CD4-positive, alpha-beta T cell treated with Interleukin-1 beta for 1 hour (primary cell): Measurements from ENCODE around the gene UNC80.

Experiments
- DNase-seq, 2 donors: peaks; one replicate each; pipeline ENCODE4 v3.0.0-alpha.2; 2020 to 2022

UNC80 gene

DNA sequence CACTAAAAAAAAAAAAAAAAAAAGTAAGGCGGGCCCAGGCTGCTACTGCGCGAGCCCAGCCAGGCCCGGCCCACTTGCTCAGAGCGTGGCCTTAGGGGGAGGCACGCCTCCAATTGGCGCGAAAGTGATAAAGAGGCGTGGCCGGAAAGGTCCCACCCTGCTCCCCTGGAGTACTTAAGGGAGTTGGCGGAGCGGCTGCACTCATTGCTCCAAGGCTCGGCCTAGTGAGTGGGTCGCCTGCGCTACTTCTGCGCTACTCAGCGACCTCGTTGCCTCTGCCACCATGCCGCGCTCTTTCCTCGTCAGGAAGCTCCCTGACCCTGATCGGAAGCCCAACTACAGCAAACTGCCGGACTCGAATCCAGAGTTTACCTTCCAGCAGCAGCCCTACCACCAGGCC, 36.9 kb downstream of the UNC80 start:
- no peak for DNase-seq

DNA sequence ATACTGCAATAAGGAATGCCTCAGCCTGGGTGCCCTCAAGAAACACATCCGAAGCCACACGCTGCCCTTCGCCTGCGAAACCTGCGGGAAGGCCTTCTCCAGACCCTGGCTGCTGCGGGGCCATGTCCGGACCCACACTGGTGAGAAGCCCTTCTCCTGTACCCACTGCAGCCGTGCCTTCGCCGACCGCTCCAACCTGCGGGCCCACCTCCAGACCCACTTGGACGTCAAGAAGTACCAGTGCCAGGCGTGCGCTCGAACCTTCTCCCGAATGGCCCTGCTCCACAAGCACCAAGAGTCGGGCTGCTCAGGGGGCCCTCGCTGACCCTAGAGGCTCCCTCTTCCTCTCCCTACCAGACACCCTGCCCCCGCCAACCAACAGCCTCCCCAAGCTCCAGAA, 37.6 kb downstream of the UNC80 start:
- DNase-seq = no peak

DNA sequence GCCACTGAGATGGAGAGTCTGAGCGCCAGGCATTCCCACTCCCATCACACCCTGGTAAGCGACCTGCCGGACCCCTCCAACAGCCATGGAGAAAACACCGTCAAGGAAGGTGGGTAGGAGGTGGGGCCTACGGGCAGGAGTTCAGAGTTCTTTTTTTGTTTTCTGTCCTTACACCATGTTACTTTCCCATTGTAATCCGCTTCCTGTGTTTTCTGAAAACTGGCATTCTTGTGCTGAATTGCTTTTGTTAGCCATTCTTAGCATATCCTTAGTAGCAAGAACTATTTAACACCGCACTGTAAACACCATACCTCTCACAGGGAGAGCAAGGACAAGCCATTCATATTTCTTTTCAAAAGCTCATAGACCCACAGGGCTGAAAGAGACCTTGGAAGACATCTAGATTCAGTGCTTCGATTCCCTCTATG, 46.2 kb downstream of the UNC80 start:
- no peak for DNase-seq

DNA sequence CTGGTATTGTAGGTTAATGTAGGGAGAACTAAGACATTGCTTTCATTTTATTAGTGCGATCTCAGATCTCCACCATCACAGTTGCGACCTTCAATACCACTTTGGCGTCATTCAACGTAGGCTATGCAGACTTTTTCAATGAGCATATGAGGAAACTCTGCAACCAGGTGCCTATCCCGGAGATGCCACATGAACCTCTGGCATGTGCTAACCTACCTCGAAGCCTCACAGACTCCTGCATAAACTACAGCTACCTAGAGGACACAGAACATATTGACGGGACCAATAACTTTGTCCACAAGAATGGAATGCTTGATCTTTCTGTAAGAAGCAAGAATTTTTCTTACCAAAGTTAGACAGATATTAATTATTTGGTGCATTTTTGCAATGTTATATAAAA, 47.3 kb downstream of the UNC80 start:
- DNase-seq = no peak

DNA sequence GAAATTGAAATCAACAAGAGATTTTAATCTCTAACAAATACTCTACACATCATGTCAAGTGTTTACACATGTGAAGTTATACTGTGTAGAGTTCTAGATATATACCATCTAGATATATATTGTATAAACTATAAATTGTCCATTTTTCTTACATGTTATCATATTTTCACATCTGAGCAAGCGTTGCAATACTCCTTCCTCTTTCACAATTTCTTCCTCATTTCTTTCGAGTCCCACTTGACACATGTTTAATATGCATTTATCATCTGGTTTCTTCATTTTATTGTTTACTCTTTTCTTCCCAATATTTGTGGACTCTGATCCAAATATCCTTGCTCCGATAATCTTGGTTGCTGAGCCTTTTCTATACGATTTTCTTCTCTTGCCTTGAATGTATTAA, 50.2 kb downstream of the UNC80 start:
- DNase-seq = no peak

DNA sequence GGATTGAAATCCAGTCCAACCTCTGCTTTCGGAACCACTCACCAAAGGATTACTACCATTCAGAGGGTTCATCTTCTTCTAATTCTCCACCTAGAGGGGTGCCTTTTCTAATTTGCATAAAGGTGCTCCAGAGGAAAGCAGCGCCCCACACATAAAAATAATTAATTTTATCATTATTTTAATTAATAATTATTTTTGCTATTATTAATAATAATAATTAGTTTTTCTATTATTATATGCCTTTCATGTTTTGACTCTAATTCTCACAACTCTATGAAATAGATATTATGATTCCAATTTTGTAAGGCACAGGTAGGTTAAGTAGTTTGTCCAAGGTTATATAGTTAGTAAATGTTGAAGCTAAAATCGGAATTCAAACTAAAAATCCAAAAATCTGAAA, 51.9 kb downstream of the UNC80 start:
- no peak for DNase-seq

DNA sequence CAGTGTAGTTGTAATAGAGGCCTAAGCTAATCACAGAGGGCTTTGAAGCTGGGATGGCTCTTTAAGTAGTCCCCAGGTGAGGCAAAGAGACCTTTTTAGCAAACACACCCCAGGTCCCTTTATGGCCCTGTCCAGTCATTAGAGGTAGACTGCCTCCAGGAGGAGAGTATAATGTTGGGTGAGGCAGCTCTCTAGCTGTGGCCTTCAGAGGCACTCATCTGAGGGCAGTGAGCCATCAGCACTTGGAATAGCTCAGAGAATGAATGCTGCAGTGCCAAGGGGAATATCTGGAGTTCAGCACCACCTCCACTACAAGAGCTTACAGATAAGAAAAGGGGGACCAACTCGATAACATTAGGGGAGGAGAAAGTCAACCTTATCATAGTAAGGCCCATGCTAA, 52.8 kb downstream of the UNC80 start:
- DNase-seq = no peak

DNA sequence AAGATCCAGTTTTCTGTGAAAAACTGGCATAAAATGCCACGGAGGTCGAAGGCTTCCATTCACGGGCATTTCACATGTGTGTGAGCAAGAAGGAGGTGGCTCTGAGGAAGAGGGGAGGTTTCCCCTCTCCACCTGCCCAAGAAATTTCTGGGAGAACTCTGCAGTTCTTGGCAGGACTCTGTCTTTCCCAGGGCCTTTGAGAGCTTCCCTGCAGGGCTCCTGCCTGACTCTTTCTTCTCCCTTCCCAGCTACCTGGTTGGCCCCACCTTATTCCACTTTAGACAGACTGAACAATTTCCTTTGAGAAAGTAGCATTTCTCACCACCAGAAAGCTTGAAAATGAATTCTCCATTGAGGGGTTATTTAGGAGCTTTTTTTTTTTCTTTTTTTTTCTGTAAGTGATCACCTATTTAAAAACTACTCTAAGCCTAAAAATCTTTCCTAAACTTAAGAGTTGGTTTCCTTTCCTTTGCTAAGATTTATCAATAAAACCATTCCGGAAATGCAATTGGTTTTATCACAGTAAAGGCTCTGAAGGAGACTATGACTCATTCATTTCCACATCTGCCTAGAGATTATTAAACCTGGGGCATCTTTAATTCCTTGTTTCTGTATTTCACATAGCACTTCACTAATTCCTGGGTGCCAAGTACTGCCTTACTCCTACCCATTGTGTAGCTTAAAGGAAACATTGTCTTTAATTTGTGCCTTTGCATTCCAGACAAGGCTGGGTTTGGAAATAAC, 59.3 kb downstream of the UNC80 start:
- DNase-seq = no peak

DNA sequence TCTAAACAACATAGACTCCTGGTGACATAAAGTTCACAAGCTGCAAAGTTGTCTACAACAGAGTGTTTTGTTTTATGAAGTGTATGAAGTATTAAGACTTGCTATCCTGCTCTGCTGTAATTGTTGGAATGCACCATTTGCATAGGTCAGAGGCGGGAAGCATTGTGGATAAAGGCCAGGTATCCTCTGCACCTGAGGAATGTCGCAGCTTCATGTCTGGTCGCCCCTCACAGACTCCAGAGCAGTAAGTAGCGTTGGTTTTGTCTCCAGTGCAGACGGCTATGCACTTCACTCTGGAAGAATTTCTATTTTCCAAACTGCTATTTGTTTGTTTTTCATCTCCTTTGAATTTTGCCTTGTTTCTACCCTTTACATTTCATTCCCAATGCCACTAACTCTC, 63.1 kb downstream of the UNC80 start:
- DNase-seq = no peak

DNA sequence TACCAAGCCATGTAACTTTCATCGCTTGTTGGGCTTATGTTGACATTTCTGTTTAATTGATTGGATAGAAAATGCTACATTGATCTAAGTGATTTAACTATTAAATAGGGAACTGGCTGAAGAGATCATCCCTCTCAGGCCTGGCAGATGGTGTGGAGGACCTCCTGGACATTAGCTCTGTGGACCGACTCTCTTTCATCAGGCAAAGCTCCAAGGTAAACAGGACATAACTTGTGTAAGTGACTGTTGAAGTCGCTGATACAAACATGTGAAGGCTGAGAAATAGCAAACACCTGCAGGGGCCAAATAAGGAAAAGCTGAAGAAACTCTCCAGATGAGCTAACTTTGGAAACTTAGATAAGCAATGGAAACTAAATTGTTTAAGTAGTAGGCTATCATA, 68.8 kb downstream of the UNC80 start:
- DNase-seq = no peak

DNA sequence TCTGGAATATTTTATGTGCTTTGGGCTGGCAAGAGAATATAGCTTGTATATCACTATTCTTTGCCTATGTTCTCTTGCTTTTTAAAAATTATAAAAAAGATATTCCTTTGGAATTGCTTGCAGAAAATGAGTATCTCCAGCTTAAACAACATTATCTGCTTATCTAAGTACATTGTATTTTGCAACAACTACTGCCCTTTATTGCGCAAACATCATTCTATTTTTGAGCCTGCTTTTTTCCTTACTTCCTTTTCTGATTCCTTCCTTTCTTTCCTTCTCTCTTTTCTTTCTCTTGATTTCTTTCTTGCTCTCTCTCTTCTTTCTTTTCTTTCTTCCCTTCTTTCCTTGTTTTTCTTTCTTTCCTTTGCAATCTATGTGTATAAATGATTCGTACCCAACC, 74.0 kb downstream of the UNC80 start:
- DNase-seq = no peak

DNA sequence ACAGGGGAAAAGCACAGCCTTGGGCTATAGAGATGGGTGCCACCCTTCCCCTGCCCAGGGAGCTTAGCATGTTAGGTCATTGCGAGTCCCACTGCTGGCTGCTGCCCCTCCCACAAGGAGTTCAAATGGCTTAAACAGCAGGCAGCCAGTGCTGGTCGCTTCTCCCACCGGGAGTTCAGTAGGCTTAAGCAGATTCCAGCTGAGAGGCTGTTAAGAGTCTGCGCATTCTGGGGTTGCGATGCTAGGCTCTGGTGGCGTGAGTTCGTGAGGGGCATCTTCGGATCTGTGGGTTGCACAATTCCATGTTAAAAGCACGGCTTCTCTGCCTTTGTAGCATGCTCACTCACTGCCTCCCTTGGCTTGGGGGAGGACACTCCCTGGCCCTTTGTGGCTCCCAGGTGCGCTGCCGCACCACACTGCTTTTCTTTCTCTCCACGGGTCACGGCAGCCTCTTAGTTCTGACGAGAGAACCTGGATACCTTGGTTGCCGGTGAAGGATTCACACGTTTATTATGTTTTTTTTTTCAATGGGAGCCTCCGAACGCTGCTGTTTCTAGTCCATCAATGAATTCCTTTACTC, 93.2 kb downstream of the UNC80 start:
- no peak for DNase-seq

DNA sequence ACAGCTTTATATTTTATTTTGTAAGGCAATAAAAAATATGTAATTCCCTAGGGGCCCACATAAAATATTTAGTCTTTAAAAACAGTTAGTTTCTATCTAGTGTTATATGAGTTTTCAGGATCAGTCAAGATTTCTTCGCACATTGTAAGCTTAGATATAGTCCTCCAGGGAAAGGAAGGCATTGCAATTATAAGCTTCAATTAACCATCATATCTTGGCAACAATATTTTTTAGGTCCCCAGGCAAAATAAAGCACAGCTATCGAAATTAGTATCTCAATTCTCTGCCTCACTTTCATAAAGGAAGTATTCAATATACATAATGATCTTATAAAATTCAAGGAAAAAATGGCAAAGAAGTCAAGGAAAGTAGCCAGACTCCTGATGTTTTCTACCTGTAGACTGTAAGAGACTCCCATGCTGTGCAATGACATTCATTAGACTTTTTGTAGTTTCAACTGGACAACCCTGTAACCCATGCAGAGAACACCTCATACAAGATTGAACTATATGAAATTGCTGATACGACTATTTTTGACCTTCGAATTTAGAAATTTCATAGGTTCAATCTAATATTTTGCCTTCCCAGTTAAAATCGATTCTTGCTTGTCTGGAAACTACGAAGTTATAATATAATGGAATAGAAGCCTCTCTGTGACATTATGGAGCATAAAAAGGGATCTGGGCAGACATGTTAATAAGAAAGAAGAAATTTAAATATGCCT, 96.8 kb downstream of the UNC80 start:
- DNase-seq = no peak

DNA sequence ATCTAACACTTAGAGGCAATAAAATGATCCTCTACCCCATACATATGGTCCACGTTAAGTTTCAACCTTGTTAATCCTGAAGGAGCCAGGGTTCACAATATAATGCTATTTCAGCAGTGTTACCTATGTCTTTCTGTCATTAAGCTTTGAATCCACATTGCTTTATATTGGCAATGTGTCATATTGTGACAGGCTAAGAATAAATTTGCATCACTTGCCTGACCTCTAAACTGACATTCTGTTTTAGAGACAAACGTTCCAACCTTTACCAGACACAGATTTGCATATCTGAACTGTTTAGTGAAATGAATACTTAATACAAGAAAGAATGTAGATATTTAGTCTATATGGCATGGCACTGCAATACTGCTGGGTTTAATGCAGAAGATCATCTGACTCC, 98.4 kb downstream of the UNC80 start:
- no peak for DNase-seq

DNA sequence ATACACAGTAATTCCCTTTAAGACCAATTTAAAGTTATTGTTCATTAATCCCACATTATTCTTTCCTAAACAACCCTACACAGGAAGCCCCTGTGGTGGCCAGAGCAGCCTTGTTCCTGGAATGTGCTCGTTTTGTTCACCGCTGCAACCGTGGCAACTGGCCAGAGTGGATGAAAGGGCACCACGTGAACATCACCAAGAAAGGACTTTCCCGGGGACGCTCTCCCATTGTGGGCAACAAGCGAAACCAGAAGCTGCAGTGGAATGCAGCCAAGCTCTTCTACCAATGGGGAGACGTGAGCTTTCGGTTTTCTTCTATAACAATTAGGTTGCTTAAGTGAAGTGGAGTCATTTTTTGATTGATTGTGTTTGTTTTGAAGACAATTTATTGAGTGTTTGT, 101.0 kb downstream of the UNC80 start:
- no peak for DNase-seq

DNA sequence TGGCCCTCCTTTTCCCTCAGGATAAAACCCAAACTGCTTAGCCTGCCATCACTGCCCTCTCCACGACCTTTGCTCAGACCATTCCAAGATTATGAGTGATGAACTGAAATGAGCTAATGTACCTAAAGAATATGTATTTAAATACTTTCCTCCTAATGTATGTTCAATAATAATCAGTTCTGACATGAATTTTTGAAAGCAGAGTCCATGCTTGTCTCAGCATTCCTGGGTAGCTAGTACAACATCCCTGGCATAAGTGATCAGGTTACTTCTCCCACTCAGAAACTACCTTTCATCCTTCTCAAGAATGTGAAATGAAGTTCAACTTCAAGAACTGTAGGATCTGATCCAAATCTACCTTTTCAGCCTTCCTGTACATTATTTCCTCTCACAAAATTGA, 103.6 kb downstream of the UNC80 start:
- DNase-seq = no peak

DNA sequence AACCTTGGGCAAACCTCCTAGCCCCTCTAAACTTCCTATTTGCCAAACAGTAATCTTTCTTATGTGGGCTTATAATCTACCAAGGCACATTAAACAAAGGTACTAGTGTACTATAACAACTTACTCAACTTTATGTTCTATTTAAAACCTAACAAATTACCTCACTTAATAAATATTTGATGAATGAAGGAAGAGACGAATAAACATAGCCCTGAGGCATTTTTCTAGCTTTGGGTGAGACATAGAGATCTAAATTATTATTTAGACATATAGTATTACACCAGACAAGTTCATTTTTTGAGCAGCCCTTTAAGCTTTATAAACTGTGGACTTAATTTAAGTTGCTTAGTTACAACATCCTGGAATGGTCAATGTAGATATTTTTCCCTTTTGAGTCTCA, 104.6 kb downstream of the UNC80 start:
- no peak for DNase-seq

DNA sequence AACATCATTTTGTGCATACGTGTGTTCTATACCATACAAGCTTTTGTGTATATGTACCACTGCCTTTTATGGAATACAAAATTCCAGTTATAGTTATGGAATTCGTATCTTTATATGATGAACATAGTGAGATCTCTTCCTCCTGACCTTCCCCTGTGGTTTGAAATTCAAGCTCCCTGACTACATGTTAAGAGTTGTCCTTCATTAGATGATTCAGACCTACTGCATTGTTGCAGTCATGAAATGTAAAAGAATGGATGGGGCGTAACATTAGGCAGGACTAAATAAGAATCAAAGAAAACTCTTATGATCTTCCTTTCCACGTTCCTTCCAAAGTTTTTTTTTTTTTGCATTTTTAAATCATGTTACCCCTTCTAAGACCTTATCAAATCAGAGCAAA, 107.1 kb downstream of the UNC80 start:
- no peak for DNase-seq

DNA sequence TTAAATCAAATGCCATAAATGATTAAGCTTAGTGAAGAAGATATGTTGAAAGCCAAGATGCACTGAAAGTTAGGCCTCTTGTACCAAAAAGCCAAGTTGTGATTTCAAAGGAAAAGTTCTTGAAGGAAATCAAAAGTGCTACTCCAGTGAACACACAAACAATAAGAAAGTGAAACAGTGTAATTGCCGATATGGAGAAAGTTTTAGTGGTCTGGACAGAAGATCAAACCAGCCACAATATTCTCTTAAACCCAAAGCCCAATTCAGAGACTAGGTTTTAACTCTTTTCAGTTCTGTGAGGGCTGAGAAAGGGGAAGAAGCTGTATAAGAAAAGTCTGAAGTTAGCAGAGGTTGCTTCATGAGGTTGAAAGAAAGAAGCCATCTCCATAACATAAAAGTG, 129.0 kb downstream of the UNC80 start:
- DNase-seq = no peak

DNA sequence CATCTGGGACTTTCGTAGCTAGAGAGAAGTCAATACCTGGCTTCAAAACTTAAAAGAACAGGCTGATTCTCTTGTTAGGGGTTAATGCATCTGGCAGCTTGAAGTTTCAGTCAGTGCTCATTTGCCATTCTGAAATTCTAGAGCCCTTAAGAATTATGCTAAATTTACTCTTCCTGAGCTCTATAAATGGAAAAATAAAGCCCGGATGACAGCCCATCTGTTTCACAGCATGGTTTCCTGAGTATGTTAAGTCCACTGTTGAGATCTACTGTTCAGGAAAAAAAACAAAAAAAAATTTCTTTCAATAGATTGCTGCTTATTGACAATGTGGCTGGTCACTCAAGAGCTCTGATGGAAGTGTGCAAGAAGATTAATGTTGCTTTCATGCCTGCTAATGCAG, 129.5 kb downstream of the UNC80 start:
- DNase-seq = no peak

DNA sequence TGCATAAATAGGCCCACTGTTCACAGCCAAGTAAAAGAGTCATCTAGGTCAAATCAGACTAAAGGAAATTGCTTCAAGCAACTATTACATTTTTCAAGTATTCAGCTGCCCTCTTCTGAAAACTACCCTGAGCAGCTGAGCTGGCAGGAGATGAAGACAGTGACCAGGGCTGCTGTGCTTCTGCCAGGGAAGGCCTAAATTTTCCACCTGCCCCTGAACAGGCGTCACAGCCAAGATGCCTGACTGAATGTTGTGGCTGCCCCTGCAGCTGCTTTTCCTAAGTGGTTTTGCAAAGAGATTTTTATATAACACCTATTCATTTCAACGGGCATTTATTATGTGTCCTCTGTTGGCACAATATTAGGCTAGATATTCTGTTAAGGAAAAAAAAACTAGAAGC, 134.1 kb downstream of the UNC80 start:
- DNase-seq = no peak

DNA sequence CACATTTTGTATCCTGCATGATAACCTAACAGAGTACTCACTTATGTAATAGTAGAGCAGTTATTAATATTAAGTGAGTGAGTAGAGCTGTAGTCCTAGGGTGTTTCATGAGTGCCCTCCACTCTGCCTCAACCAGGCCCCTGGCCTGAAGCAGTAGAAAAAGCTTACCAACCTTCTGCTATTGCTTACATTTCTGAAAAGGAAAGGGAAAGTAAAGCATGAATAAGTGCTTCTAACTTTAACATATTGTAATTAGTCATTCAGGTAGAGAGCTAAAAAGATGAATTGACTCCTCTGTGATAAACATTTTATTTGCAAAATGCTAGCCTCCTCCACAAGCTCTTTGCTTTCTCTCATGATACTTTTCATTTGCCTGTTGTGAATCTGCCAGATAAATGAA, 136.1 kb downstream of the UNC80 start:
- no peak for DNase-seq

DNA sequence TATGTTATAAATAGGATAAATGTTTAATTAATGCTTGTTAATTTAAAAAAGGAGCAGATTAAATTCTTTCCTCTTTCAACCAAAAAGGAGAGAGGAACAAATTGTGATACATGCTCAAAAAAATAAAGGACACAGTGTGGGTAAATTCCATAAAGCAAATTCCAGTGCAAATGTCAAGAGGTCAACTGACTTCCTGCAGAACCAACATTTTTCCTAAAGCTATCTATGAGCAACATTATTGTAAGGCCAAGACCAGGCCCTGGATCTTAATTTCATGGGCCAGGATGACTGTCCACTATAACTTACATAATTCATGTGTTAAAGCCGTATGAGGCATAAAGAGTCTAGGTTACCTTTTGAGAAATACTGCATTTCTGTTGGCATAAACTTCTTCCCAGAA, 136.9 kb downstream of the UNC80 start:
- no peak for DNase-seq

DNA sequence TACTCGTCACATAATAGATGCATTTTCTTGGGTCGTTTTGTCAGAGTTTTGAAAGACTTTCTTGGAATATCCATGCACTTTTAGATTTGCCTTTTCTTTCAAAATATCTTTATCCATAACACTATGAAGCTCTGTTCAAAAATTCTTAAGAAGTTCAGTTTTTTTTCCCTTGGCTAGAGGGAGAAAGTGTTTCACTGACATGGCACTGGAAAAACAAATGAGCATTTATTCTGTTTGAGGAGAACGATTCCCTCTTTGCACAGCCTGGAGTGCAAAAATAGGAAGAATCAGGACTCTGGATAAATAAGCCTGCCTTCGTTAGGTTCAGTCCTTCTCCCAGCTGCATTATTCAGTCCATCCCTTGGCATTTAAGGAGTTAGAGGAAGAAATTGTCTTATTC, 139.9 kb downstream of the UNC80 start:
- DNase-seq = no peak
